CD14-positive monocyte (primary cell): ENCODE data around the gene AKAP8L. TPM values are rescaled to one million over a fixed set of nuclear protein-coding genes. Genes with fewer than 3 reads are reported as not detected.
A peak's percentile ranks its signal among the peaks of the same experiment; 100 is the strongest.

Experiments
- DNase-seq, 3 donors: peaks; one replicate each; pipeline ENCODE4 v3.0.0-alpha.2; 2011 to 2022
- H2AFZ ChIP-seq: 2 replicates; pipeline ENCODE4 v1.6.0; 2012; ENCODE audit warnings: mild to moderate bottlenecking, low read depth, low read length, inconsistent platforms; ENCODE audit not compliant: insufficient read depth, poor library complexity, severe bottlenecking
- H3K27ac ChIP-seq, 2 donors: 1 replicate in 1 of 2; 2 replicates in 1 of 2; pipeline ENCODE4 v1.5.1; 2012 to 2013; ENCODE audit warnings: low read length in 2 of 2, control low read depth in 1 of 2, inconsistent platforms in 1 of 2, low read depth in 1 of 2, mild to moderate bottlenecking in 1 of 2
- H3K27me3 ChIP-seq, 2 donors: one replicate each; pipeline versions ENCODE4 v1.6.0 to v1.6.1; 2011 to 2013; ENCODE audit warnings: low read length in 2 of 2; ENCODE audit not compliant: control insufficient read depth in 2 of 2, insufficient read depth in 2 of 2
- H3K36me3 ChIP-seq, 2 donors: replicated peaks in 1 of 2; 1 replicate in 1 of 2; 2 replicates in 1 of 2; pipeline versions ENCODE4 v1.5.1 to v1.6.1; 2012 to 2013; ENCODE audit warnings: low read length in 2 of 2, control low read depth in 1 of 2, inconsistent platforms in 1 of 2, mild to moderate bottlenecking in 1 of 2; ENCODE audit not compliant: insufficient read depth in 2 of 2, control insufficient read depth in 1 of 2
- H3K4me1 ChIP-seq, 2 donors: 1 replicate in 1 of 2; 2 replicates in 1 of 2; pipeline versions ENCODE4 v1.5.1 to v1.6.1; 2012 to 2013; ENCODE audit warnings: low read length in 2 of 2, control low read depth in 1 of 2, inconsistent platforms in 1 of 2, mild to moderate bottlenecking in 1 of 2, moderate library complexity in 1 of 2; ENCODE audit not compliant: insufficient read depth in 2 of 2, control insufficient read depth in 1 of 2
- H3K4me2 ChIP-seq: replicated peaks from 2 replicates; pipeline ENCODE3; 2012; ENCODE audit warnings: low read length, moderate library complexity, mild to moderate bottlenecking; ENCODE audit not compliant: poor library complexity, severe bottlenecking; ENCODE audit errors: extremely low read depth
- H3K4me3 ChIP-seq, 3 experiments: fragments of 200-600 bp in 1 of 3; sonication (generic) in 1 of 3; replicated peaks in 1 of 3; 1 replicate in 2 of 3; 2 replicates in 1 of 3; pipeline ENCODE4 v1.5.1; 2011 to 2013; ENCODE audit warnings: low read length in 3 of 3, mild to moderate bottlenecking in 3 of 3, control low read depth in 2 of 3, low read depth in 2 of 3, inconsistent platforms in 1 of 3, moderate library complexity in 1 of 3
- H3K79me2 ChIP-seq: 2 replicates; pipeline ENCODE4 v1.6.0; 2012; ENCODE audit warnings: mild to moderate bottlenecking, control low read depth, inconsistent platforms, low read length, moderate library complexity; ENCODE audit not compliant: insufficient read depth
- H3K9ac ChIP-seq: 2 replicates; pipeline ENCODE4 v1.6.0; 2017; ENCODE audit warnings: low read length, mild to moderate bottlenecking; ENCODE audit not compliant: insufficient read depth, poor library complexity, severe bottlenecking
- H3K9me3 ChIP-seq, 2 donors: replicated peaks in 1 of 2; 1 replicate in 1 of 2; 2 replicates in 1 of 2; pipeline versions ENCODE4 v1.5.1 to v1.6.1; 2012 to 2013; ENCODE audit warnings: low read length in 2 of 2, control low read depth in 1 of 2; ENCODE audit not compliant: control insufficient read depth in 1 of 2, insufficient read depth in 1 of 2
- H4K20me1 ChIP-seq: 2 replicates; pipeline ENCODE4 v1.6.0; 2012; ENCODE audit warnings: mild to moderate bottlenecking, low read length, control low read depth, moderate library complexity; ENCODE audit not compliant: insufficient read depth
- H3K27ac Mint-ChIP-seq, 7 donors: one replicate each; pipeline ENCODE4 v1.8.0; 2020; ENCODE audit warnings: mild to moderate bottlenecking in 7 of 7, mixed read lengths in 7 of 7, moderate library complexity in 6 of 7, inconsistent platforms in 2 of 7
- H3K27me3 Mint-ChIP-seq, 3 donors: one replicate each; pipeline ENCODE4 v1.8.0; 2021 to 2022; ENCODE audit warnings: low read depth in 3 of 3, mild to moderate bottlenecking in 3 of 3, mixed read lengths in 3 of 3, moderate library complexity in 3 of 3, inconsistent platforms in 1 of 3
- H3K36me3 Mint-ChIP-seq, 2 donors: one replicate each; pipeline ENCODE4 v1.8.0; 2020; ENCODE audit warnings: mixed read lengths in 2 of 2, inconsistent platforms in 1 of 2, mild to moderate bottlenecking in 1 of 2
- H3K4me1 Mint-ChIP-seq: one replicate; pipeline ENCODE4 v1.8.0; 2020; ENCODE audit warnings: mild to moderate bottlenecking, mixed read lengths
- H3K4me3 Mint-ChIP-seq, 2 donors: one replicate each; pipeline ENCODE4 v1.8.0; 2020; ENCODE audit warnings: mild to moderate bottlenecking in 2 of 2, mixed read lengths in 2 of 2, moderate library complexity in 1 of 2
- H3K9me3 Mint-ChIP-seq, 7 donors: one replicate each; pipeline ENCODE4 v1.8.0; 2020 to 2022; ENCODE audit warnings: mixed read lengths in 7 of 7, mild to moderate bottlenecking in 6 of 7, moderate library complexity in 6 of 7, inconsistent platforms in 2 of 7
- WGBS: methylation state at CpG from one replicate; pipeline ENCODE4 v1.1.5; 2013; ENCODE audit warnings: missing lambda C conversion rate; ENCODE audit not compliant: insufficient coverage; 5-methylcytosine and 5-hydroxymethylcytosine counted together
- intact Hi-C, 2 donors: fragments of 100-400 bp; cut with micrococcal nuclease; formaldehyde crosslinking; loops; one replicate each; pipeline versions ENCODE4 v1.15.0 to v1.15.1; 2023
- polyA minus RNA-seq: library from RNA; depleted of rRNA, polyadenylated mRNA; stranded (reverse); fragments of >200 nt; gene quantifications from 2 replicates; pipeline ENCODE4 v1.2.3, GENCODE V29; 2012
- polyA plus RNA-seq, 3 donors: library from polyadenylated mRNA; depleted of rRNA in 1 of 3; unstranded in 2 of 3; stranded (reverse) in 1 of 3; fragments of 300-500 nt in 2 of 3; fragments of >200 nt in 1 of 3; fragmentation: Illumina TruSeq in 2 of 3; gene quantifications; 1 replicate in 2 of 3; 2 replicates in 1 of 3; pipeline ENCODE4 v1.2.3, GENCODE V29; 2012 to 2021
- total RNA-seq, 12 experiments: library from RNA in 1 of 12; stranded (reverse) in 1 of 12; fragments of 120-200 nt in 1 of 12; gene quantifications; one replicate each; pipeline ENCODE4 v1.2.4 and lab custom pipeline; 2013 to 2026; ENCODE audit warnings: mixed read lengths in 6 of 12, inconsistent platforms in 1 of 12
- TF ChIP-seq, protein P1 (sequence below): fragments of 200-600 bp; IDR thresholded peaks from one replicate; pipeline ENCODE4 v1.8.0; 2022; ENCODE audit warnings: antibody characterized with exemption, mild to moderate bottlenecking

Gene AKAP8L
- 79.3 TPM for total RNA-seq (2013)
- polyA plus RNA-seq (100 to 1,000 TPM in 1 of 3 donors, 10 to 100 TPM in 2; 21.4 to 103 (median 39.0) TPM), polyA minus RNA-seq (66.6 and 71.6 TPM in 2 replicates), total RNA-seq (lab: John Stamatoyannopoulos, UW) (35.0 to 78.5 (median 62.3) reads per million in 11 experiments)

- Histone ChIP-seq H3K4me1 (peaks cover 19 to 26% of the 10 kb centered on the region in 2 donors), H3K27ac (peak within 1 kb of the TSS; percentile 55 to 92), H3K79me2 (peaks cover 51% of the 10 kb centered on the region), H3K36me3 (peaks cover 19 to 34% of the 10 kb centered on the region in 2 donors), H3K4me3 (peak within 1 kb of the TSS; percentile 86 to 97 (median 97)), H3K4me2 (peak within 1 kb of the TSS; percentile 85), H4K20me1 (peaks cover 41% of the 10 kb centered on the region), H3K9me3 (peaks cover 6 to 8% of the 10 kb centered on the region in 2 donors), H3K9ac (peak within 1 kb of the TSS; percentile 97), H3K27me3 (no peaks in the 10 kb centered on the region), H2AFZ (peak within 1 kb of the TSS; percentile 87)
- Mint-ChIP-seq H3K4me3 (peak within 1 kb of the TSS; percentile 97 to 99), H3K4me1 (peaks cover 31% of the 10 kb centered on the region), H3K36me3 (peaks cover 27 to 47% of the 10 kb centered on the region in 2 donors), H3K27me3 (no peaks in the 10 kb centered on the region), H3K27ac (peak within 1 kb of the TSS; percentile 90 to 99 (median 97)), H3K9me3 (peaks cover 0 to 8% (median 5%) of the 10 kb centered on the region in 7 donors)
- TF ChIP-seq, protein P1, sequence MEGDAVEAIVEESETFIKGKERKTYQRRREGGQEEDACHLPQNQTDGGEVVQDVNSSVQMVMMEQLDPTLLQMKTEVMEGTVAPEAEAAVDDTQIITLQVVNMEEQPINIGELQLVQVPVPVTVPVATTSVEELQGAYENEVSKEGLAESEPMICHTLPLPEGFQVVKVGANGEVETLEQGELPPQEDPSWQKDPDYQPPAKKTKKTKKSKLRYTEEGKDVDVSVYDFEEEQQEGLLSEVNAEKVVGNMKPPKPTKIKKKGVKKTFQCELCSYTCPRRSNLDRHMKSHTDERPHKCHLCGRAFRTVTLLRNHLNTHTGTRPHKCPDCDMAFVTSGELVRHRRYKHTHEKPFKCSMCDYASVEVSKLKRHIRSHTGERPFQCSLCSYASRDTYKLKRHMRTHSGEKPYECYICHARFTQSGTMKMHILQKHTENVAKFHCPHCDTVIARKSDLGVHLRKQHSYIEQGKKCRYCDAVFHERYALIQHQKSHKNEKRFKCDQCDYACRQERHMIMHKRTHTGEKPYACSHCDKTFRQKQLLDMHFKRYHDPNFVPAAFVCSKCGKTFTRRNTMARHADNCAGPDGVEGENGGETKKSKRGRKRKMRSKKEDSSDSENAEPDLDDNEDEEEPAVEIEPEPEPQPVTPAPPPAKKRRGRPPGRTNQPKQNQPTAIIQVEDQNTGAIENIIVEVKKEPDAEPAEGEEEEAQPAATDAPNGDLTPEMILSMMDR = peak; percentile 77
- peak; percentile 99 to 100 (median 99) for DNase-seq
- under 1% methylated on average over 59 of the region's 61 CpGs for whole genome bisulfite sequencing
- intact Hi-C loops = loop anchor here (1.0 to 5.0 kb wide), 6 partner anchors 14 to 138 kb away; partner anchors contain the start of gene AKAP8 (in 1 of the 2)
Observed at GRCh38 chr19:15418579-15419412, at the start of gene AKAP8L. AKAP8L (minus strand) TSS chr19:15418988; CDS start chr19:15418923, 65 bp downstream.

GRCh38 chr19:15467734-15468214 lies 49.0 kb upstream of the AKAP8L start:
- Mint-ChIP-seq H3K9me3 (peaks cover 0 to 10% (median 3%) of the 10 kb centered on the region in 7 donors), H3K27me3 (peaks cover 23 to 37% (median 29%) of the 10 kb centered on the region in 3 donors), H3K27ac (peak overlapping the region in 3 of 7 donors; percentile 21 to 50 (median 30)), H3K36me3 (peaks cover 3 to 11% of the 10 kb centered on the region in 2 donors), H3K4me3 (peak overlapping the region in 1 of 2 donors; percentile 69), H3K4me1 (peaks cover 57% of the 10 kb centered on the region)
- Histone ChIP-seq H3K36me3 (no peaks in the 10 kb centered on the region), H3K4me3 (no peak overlapping the region), H3K27me3 (peaks cover 4 to 12% of the 10 kb centered on the region in 2 donors), H3K4me1 (peaks cover 48 to 58% of the 10 kb centered on the region in 2 donors), H3K79me2 (peaks cover 13% of the 10 kb centered on the region), H3K27ac (no peak overlapping the region), H2AFZ (no peak overlapping the region), H3K4me2 (no peak overlapping the region), H3K9ac (no peak overlapping the region), H4K20me1 (no peaks in the 10 kb centered on the region), H3K9me3 (no peaks in the 10 kb centered on the region)
- DNase-seq = no peak
- TF ChIP-seq, protein P1 = no peak
- WGBS = 62% methylated on average over 3 of the region's 6 CpGs
- intact Hi-C loops = no loop called here
